Right lobe of liver (tissue), 4 donors: Measurements from ENCODE around the gene BBOX1.

Experiments
- CTCF ChIP-seq, 4 donors: fragments of 200-600 bp in 3 of 4; fragments of 450-650 bp in 1 of 4; IDR thresholded peaks; one replicate each; pipeline versions ENCODE4 v1.5.1 to v1.8.0; 2016 to 2022; ENCODE audit warnings: antibody characterized with exemption in 4 of 4, mild to moderate bottlenecking in 2 of 4
- POLR2A ChIP-seq: fragments of 450-650 bp; IDR thresholded peaks from one replicate; pipeline ENCODE4 v1.6.1; 2017; ENCODE audit warnings: antibody characterized with exemption, mild to moderate bottlenecking
- donor health status: DM: no; HTN: no; CAD: no.
- donor health status: DM: no; HTN: no; CAD: no.
- donor health status: DM: no; HTN: yes; CAD: no.

GRCh38 chr11:27057091-27057780, 16.6 kb downstream of the BBOX1 start:
- TF ChIP-seq CTCF (IDR thresholded peaks at IDR 0.05), result no peak
- TF ChIP-seq POLR2A, result no peak
